KMS-11 (cell line): ENCODE data around the gene TMEM147.

Experiments used
- H2AFZ ChIP-seq: fragments of 200-600 bp; sonication (generic); 2 replicates; pipeline ENCODE4 v1.6.1; 2016; ENCODE audit warnings: antibody characterized with exemption, mixed run types, low read depth
- H3K27ac ChIP-seq: fragments of 200-600 bp; sonication (generic); 2 replicates; pipeline ENCODE4 v1.6.1; 2016; ENCODE audit warnings: mild to moderate bottlenecking, mixed run types
- H3K27me3 ChIP-seq: fragments of 200-600 bp; sonication (generic); 2 replicates; pipeline ENCODE4 v1.6.1; 2017; ENCODE audit warnings: mild to moderate bottlenecking, low read depth, mixed run types, moderate library complexity; ENCODE audit not compliant: insufficient read depth
- H3K36me3 ChIP-seq: fragments of 200-600 bp; sonication (generic); 2 replicates; pipeline ENCODE4 v1.6.1; 2017; ENCODE audit warnings: mild to moderate bottlenecking, mixed run types; ENCODE audit not compliant: insufficient read depth
- H3K4me1 ChIP-seq: fragments of 200-600 bp; sonication (generic); 2 replicates; pipeline ENCODE4 v1.6.1; 2016; ENCODE audit warnings: mild to moderate bottlenecking, low read depth, mixed run types; ENCODE audit not compliant: poor library complexity, severe bottlenecking
- H3K4me2 ChIP-seq: fragments of 200-600 bp; sonication (generic); 2 replicates; pipeline ENCODE4 v1.7.0; 2016; ENCODE audit warnings: mild to moderate bottlenecking, mixed run types
- H3K4me3 ChIP-seq: fragments of 200-600 bp; sonication (generic); IDR thresholded peaks from 2 replicates; pipeline ENCODE4 v1.6.1; 2017; ENCODE audit warnings: low read depth, low read length, mixed read lengths; ENCODE audit not compliant: insufficient read depth
- H3K79me2 ChIP-seq: fragments of 200-600 bp; sonication (generic); 2 replicates; pipeline ENCODE4 v1.6.1; 2016; ENCODE audit warnings: low read depth, mixed run types; ENCODE audit not compliant: insufficient read depth
- H3K9ac ChIP-seq: fragments of 200-600 bp; sonication (generic); 2 replicates; pipeline ENCODE4 v1.6.1; 2016; ENCODE audit warnings: mild to moderate bottlenecking, mixed run types
- H4K20me1 ChIP-seq: fragments of 200-600 bp; sonication (generic); 2 replicates; pipeline ENCODE4 v1.6.1; 2016; ENCODE audit warnings: mild to moderate bottlenecking, mixed run types; ENCODE audit not compliant: insufficient read depth
- TF ChIP-seq, protein P1 (sequence below): fragments of 200-600 bp; sonication (generic); conservative IDR thresholded peaks from 2 replicates; pipeline ENCODE4 v1.6.1; 2017; ENCODE audit warnings: low read depth, mild to moderate bottlenecking, antibody characterized with exemption, low read length, moderate library complexity, mixed read lengths

Gene TMEM147

GRCh38 chr19:35507561-35507960, 37.9 kb upstream of the TMEM147 start:
- H3K9ac ChIP-seq, result no peak overlapping the region
- H3K27ac ChIP-seq, result no peak overlapping the region

GRCh38 chr19:35508129-35508528, 37.3 kb upstream of the TMEM147 start:
- Histone ChIP-seq H3K4me3 (no peak overlapping the region), H3K4me1 (no peaks in the 10 kb centered on the region), H3K27me3 (peaks cover 75% of the 10 kb centered on the region), H3K4me2 (no peak overlapping the region), H3K36me3 (no peaks in the 10 kb centered on the region), H3K79me2 (no peaks in the 10 kb centered on the region), H2AFZ (no peak overlapping the region), H4K20me1 (no peaks in the 10 kb centered on the region), H3K27ac (no peak overlapping the region), H3K9ac (no peak overlapping the region)
- TF ChIP-seq, protein P1, sequence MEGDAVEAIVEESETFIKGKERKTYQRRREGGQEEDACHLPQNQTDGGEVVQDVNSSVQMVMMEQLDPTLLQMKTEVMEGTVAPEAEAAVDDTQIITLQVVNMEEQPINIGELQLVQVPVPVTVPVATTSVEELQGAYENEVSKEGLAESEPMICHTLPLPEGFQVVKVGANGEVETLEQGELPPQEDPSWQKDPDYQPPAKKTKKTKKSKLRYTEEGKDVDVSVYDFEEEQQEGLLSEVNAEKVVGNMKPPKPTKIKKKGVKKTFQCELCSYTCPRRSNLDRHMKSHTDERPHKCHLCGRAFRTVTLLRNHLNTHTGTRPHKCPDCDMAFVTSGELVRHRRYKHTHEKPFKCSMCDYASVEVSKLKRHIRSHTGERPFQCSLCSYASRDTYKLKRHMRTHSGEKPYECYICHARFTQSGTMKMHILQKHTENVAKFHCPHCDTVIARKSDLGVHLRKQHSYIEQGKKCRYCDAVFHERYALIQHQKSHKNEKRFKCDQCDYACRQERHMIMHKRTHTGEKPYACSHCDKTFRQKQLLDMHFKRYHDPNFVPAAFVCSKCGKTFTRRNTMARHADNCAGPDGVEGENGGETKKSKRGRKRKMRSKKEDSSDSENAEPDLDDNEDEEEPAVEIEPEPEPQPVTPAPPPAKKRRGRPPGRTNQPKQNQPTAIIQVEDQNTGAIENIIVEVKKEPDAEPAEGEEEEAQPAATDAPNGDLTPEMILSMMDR, result no peak

More at GRCh38 chr19:35507561-35507960, 37.9 kb upstream of the TMEM147 start:
- Histone ChIP-seq H2AFZ (no peak overlapping the region), H3K4me2 (no peak overlapping the region), H3K4me1 (no peaks in the 10 kb centered on the region), H3K4me3 (no peak overlapping the region), H3K27me3 (peaks cover 80% of the 10 kb centered on the region), H4K20me1 (no peaks in the 10 kb centered on the region), H3K79me2 (no peaks in the 10 kb centered on the region), H3K36me3 (no peaks in the 10 kb centered on the region)
- TF ChIP-seq, protein P1, result no peak

DNA sequence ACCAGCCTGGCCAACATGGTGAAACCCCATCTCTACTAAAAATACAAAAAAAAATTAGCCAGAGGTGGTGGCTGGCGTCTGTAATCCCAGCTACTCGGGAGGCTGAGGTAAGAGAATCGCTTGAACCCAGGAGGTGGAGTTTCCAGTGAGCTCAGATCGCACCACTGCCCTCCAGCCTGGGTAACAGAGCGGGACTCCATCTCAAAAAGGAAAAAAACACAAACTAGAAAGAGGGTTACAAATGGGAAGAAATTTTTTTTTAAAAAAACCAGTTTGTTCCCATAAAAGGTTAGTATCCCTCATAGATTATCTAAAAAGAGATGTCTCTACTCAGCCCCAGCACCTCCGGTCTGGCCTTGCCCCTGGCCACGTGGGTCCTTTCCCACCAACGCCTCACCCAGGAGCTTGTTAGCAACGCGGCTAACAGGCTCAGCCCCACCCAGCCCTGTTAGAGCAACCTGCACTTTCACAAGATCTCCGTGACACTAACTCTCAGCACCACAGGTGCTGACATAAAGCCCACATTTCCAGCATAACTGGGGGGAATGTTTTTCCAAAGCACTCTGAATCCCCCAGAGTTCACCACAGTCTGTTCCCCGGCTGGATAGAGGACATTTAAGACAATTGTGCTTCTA, 36.3 kb upstream of the TMEM147 start:
- Histone ChIP-seq H3K79me2 (no peaks in the 10 kb centered on the region), H4K20me1 (no peaks in the 10 kb centered on the region), H3K9ac (no peak overlapping the region), H3K4me2 (no peak overlapping the region), H3K36me3 (no peaks in the 10 kb centered on the region), H3K27ac (no peak overlapping the region), H3K27me3 (peaks cover 71% of the 10 kb centered on the region), H3K4me1 (no peaks in the 10 kb centered on the region), H2AFZ (no peak overlapping the region), H3K4me3 (no peak overlapping the region)
- TF ChIP-seq, protein P1, result no peak

DNA sequence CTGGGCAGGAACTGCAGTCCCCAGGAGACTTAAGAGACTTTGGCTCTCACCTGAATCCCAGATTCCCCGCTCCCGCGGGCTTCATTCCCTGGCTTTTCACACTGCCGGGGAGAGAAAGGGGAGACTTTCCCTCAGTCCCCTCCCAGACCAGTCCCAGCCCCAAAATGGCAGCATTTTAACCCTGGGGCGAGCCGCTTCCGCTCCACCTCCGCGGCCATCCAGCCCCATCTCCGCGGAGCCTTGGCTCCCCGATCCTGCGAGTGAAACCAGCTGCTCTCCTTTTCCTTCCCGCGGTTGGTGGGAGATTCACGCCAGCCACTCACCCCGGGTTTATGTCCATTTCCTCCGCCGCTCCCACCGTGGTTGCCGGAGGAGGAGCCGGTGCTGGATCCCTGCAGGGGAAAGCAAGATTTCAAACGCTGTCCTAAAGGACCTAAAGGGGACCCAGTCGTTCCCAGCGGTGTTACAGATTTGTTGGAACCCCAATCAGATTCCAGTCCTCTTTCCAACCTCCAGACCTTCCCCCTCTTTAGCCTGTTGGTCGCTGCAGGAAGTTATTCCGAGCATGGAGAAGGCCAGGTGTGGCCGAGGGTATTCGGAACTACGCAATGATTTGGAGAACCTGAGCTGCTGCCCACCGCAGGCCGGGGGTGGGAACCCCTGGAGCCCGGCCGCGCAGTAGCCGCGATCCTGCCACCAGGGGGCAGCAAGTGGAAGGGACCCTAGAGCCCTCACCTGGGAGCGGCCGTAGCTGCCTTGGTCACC, 35.4 kb upstream of the TMEM147 start:
- H2AFZ ChIP-seq, result no peak overlapping the region; the same call in 1 of the 2 replicates

More for the DNA sequence above, 35.4 kb upstream of the TMEM147 start:
- H3K27me3 ChIP-seq, result peaks cover 63% of the 10 kb centered on the region
- H3K4me3 ChIP-seq, result no peak overlapping the region
- no peak overlapping the region for H3K4me2 ChIP-seq
- H3K36me3 ChIP-seq, result no peaks in the 10 kb centered on the region
- no peak overlapping the region for H3K9ac ChIP-seq
- no peaks in the 10 kb centered on the region for H3K4me1 ChIP-seq
- TF ChIP-seq, protein P1, result peak; percentile 71
- H3K27ac ChIP-seq, result no peak overlapping the region
- no peaks in the 10 kb centered on the region for H4K20me1 ChIP-seq
- no peaks in the 10 kb centered on the region for H3K79me2 ChIP-seq
